ENCODE measurements around the gene AP4M1.

- TF ChIP-seq CTCF (IDR thresholded peaks at IDR 0.05) (no peak), FOXS1 (CRISPR knock-in tag; IDR thresholded peaks at IDR 0.05) (no peak)
Observed at GRCh38 chr7:100093925-100094486, 7.4 kb upstream of the AP4M1 start.

Data from A549 (cell line).